Body of pancreas (tissue), 4 donors: ENCODE results near the gene MAT2A.

Experiments
- POLR2A ChIP-seq, 3 donors: fragments of 450-650 bp; IDR thresholded peaks; one replicate each; pipeline ENCODE4 v1.6.1; 2016; ENCODE audit warnings: antibody characterized with exemption in 3 of 3, mild to moderate bottlenecking in 2 of 3
- TF ChIP-seq, protein P1 (sequence below), 7 experiments: fragments of 450-650 bp in 4 of 7; fragments of 200-600 bp in 3 of 7; sonication (generic) in 3 of 7; IDR thresholded peaks; one replicate each; pipeline ENCODE4 v1.5.1; 2016 to 2019; ENCODE audit warnings: antibody characterized with exemption in 7 of 7

DNA sequence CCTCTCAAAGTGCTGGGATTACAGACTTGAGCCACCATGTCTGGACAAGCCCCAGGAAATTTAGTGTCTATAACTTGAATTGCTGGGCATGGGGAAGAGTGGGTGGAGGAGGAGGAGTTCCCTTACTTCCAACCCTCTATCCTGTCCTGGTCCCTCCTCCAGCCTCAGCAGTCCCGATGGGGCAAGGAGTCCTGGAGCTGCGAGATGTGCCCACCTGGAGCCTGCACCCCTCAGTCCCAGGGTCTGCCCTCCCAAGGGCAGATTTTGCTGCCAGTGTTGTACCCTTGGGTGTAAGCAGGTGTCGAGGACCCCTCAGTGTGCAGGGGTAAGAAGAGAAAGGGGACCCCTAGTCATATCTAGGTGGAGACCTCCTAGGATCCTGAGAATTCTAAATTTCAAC lies 41.2 kb downstream of the MAT2A start:
- TF ChIP-seq POLR2A (IDR thresholded peaks at IDR 0.05): no peak
- TF ChIP-seq, protein P1, sequence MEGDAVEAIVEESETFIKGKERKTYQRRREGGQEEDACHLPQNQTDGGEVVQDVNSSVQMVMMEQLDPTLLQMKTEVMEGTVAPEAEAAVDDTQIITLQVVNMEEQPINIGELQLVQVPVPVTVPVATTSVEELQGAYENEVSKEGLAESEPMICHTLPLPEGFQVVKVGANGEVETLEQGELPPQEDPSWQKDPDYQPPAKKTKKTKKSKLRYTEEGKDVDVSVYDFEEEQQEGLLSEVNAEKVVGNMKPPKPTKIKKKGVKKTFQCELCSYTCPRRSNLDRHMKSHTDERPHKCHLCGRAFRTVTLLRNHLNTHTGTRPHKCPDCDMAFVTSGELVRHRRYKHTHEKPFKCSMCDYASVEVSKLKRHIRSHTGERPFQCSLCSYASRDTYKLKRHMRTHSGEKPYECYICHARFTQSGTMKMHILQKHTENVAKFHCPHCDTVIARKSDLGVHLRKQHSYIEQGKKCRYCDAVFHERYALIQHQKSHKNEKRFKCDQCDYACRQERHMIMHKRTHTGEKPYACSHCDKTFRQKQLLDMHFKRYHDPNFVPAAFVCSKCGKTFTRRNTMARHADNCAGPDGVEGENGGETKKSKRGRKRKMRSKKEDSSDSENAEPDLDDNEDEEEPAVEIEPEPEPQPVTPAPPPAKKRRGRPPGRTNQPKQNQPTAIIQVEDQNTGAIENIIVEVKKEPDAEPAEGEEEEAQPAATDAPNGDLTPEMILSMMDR (IDR thresholded peaks at IDR 0.05): no peak
